KMS-11 (cell line): ENCODE measurements around the gene HS3ST3B1.

Experiments
- H2AFZ ChIP-seq: fragments of 200-600 bp; sonication (generic); 2 replicates; pipeline ENCODE4 v1.6.1; 2016; ENCODE audit warnings: antibody characterized with exemption, mixed run types, low read depth
- H3K27ac ChIP-seq: fragments of 200-600 bp; sonication (generic); 2 replicates; pipeline ENCODE4 v1.6.1; 2016; ENCODE audit warnings: mild to moderate bottlenecking, mixed run types
- H3K27me3 ChIP-seq: fragments of 200-600 bp; sonication (generic); 2 replicates; pipeline ENCODE4 v1.6.1; 2017; ENCODE audit warnings: mild to moderate bottlenecking, low read depth, mixed run types, moderate library complexity; ENCODE audit not compliant: insufficient read depth
- H3K36me3 ChIP-seq: fragments of 200-600 bp; sonication (generic); 2 replicates; pipeline ENCODE4 v1.6.1; 2017; ENCODE audit warnings: mild to moderate bottlenecking, mixed run types; ENCODE audit not compliant: insufficient read depth
- H3K4me1 ChIP-seq: fragments of 200-600 bp; sonication (generic); 2 replicates; pipeline ENCODE4 v1.6.1; 2016; ENCODE audit warnings: mild to moderate bottlenecking, low read depth, mixed run types; ENCODE audit not compliant: poor library complexity, severe bottlenecking
- H3K4me2 ChIP-seq: fragments of 200-600 bp; sonication (generic); 2 replicates; pipeline ENCODE4 v1.7.0; 2016; ENCODE audit warnings: mild to moderate bottlenecking, mixed run types
- H3K4me3 ChIP-seq: fragments of 200-600 bp; sonication (generic); IDR thresholded peaks from 2 replicates; pipeline ENCODE4 v1.6.1; 2017; ENCODE audit warnings: low read depth, low read length, mixed read lengths; ENCODE audit not compliant: insufficient read depth
- H3K79me2 ChIP-seq: fragments of 200-600 bp; sonication (generic); 2 replicates; pipeline ENCODE4 v1.6.1; 2016; ENCODE audit warnings: low read depth, mixed run types; ENCODE audit not compliant: insufficient read depth
- H3K9ac ChIP-seq: fragments of 200-600 bp; sonication (generic); 2 replicates; pipeline ENCODE4 v1.6.1; 2016; ENCODE audit warnings: mild to moderate bottlenecking, mixed run types
- H4K20me1 ChIP-seq: fragments of 200-600 bp; sonication (generic); 2 replicates; pipeline ENCODE4 v1.6.1; 2016; ENCODE audit warnings: mild to moderate bottlenecking, mixed run types; ENCODE audit not compliant: insufficient read depth
- CTCF ChIP-seq: fragments of 200-600 bp; sonication (generic); conservative IDR thresholded peaks from 2 replicates; pipeline ENCODE4 v1.6.1; 2017; ENCODE audit warnings: low read depth, mild to moderate bottlenecking, antibody characterized with exemption, low read length, moderate library complexity, mixed read lengths

HS3ST3B1 gene

GRCh38 chr17:14320098-14320497 is 19.2 kb downstream of the HS3ST3B1 start:
- Histone ChIP-seq H4K20me1 (no peaks in the 10 kb centered on the region), H3K36me3 (no peaks in the 10 kb centered on the region), H3K27ac (no peak overlapping the region), H3K79me2 (no peaks in the 10 kb centered on the region), H2AFZ (no peak overlapping the region), H3K4me1 (no peaks in the 10 kb centered on the region), H3K9ac (no peak overlapping the region), H3K27me3 (no peaks in the 10 kb centered on the region), H3K4me2 (no peak overlapping the region), H3K4me3 (no peak overlapping the region)
- TF ChIP-seq CTCF = no peak

- no peak for TF ChIP-seq CTCF
- Histone ChIP-seq H3K36me3 (no peaks in the 10 kb centered on the region), H3K4me3 (no peak overlapping the region), H3K27ac (no peak overlapping the region), H3K27me3 (no peaks in the 10 kb centered on the region), H4K20me1 (no peaks in the 10 kb centered on the region), H3K79me2 (no peaks in the 10 kb centered on the region), H3K4me2 (no peak overlapping the region), H3K9ac (no peak overlapping the region), H2AFZ (no peak overlapping the region), H3K4me1 (no peaks in the 10 kb centered on the region)
Measured at GRCh38 chr17:14320734-14321475, 20.0 kb downstream of the HS3ST3B1 start.

DNA sequence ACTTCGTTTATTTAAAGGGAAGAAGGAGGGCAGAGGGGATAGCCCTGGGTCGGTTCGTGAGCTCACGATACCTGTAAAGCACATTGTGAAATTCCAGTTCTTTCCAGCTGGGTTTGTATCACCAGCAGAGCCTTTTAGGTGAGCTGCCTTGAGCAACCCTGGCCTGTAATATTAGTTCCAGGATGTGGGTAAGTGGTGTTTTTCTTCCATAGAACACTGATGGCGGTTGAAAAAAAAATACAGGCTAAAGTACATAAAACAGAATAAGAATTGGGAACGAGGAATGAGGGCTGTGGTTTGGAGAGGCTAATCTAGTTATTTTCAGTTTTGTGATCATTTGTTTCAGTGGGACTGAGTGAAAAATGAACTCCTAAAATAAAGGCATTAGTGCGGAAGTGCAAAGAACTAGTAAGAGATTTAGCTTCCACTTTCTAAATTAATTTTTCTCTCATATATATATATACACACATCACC is 20.6 kb downstream of the HS3ST3B1 start:
- Histone ChIP-seq H3K9ac (no peak overlapping the region), H3K27ac (no peak overlapping the region), H3K27me3 (no peaks in the 10 kb centered on the region), H2AFZ (no peak overlapping the region), H4K20me1 (no peaks in the 10 kb centered on the region), H3K79me2 (no peaks in the 10 kb centered on the region), H3K4me1 (no peaks in the 10 kb centered on the region), H3K4me2 (no peak overlapping the region), H3K4me3 (no peak overlapping the region), H3K36me3 (no peaks in the 10 kb centered on the region)
- TF ChIP-seq CTCF = no peak

- H3K27ac ChIP-seq = no peak overlapping the region
- no peak overlapping the region for H3K9ac ChIP-seq
- H3K36me3 ChIP-seq = no peaks in the 10 kb centered on the region
- H3K4me3 ChIP-seq = no peak overlapping the region
- H3K4me2 ChIP-seq = no peak overlapping the region
- no peaks in the 10 kb centered on the region for H3K4me1 ChIP-seq
- H3K79me2 ChIP-seq = no peaks in the 10 kb centered on the region
- H2AFZ ChIP-seq = no peak overlapping the region
- no peaks in the 10 kb centered on the region for H3K27me3 ChIP-seq
- no peak for TF ChIP-seq CTCF
- no peaks in the 10 kb centered on the region for H4K20me1 ChIP-seq
Measured at GRCh38 chr17:14321980-14322776, 21.3 kb downstream of the HS3ST3B1 start.
